ENCODE measurements around the gene DYNLT4. TPM values are rescaled to one million over a fixed set of nuclear protein-coding genes. Genes with fewer than 3 reads are reported as not detected.

DYNLT4 gene, protein sequence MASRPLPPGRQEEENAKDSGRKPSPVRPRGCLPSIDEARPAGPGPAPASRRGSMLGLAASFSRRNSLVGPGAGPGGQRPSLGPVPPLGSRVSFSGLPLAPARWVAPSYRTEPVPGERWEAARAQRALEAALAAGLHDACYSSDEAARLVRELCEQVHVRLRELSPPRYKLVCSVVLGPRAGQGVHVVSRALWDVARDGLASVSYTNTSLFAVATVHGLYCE
- total RNA-seq, result under 1 TPM; 0.62 to 0.67 TPM

DNA sequence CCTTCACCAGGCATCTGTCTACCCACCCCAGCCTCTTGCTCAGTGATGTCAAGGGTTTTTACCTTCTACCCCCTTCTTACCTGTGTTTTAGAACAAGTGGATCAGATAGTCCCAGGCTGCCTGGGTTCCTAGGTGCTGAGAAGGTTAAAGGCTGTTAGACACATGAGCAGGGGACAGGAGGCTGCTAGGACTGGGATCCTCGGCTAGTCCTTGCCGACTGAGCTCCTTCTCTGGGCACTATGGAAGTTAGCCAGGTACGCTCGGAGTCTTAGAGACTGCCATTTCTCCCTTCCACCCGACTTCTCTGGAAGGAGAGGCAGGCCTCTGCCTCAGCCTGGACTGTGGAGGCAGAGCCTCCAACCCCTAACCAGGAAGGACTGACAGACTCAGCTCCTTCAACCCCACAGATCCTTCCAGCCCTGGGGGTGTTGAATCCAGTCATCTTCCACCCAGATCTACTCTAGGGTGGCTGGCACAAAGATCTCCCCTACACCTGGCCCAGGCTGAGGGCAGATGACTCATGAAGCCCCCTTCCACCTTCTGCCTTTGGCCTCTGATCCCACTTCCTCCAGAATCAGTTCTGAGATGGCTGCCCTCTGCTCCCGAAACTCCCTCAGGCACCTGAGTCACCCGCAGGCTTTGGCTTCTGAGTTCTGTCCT, at the start of gene DYNLT4:
Gene DYNLT4, minus strand, starts transcription at position 648 of the 660 bp plus-strand sequence. CDS start 683 bp downstream, outside the sequence.
- Mint-ChIP-seq H3K27me3 (ENCODE audit: low read depth) (no peaks in the 10 kb centered on the region), H3K4me3 (peak within 1 kb of the TSS; percentile 76), H3K27ac (peak within 1 kb of the TSS; percentile 100), H3K9me3 (no peaks in the 10 kb centered on the region), H3K36me3 (ENCODE audit: low read depth) (peaks cover 54% of the 10 kb centered on the region), H3K4me1 (ENCODE audit: low read depth) (peaks cover 93% of the 10 kb centered on the region)
- intact Hi-C loops (cut with micrococcal nuclease), result loop anchor here (1.0 to 10.0 kb wide), 4 partner anchors 68 to 880 kb away; partner anchors contain the start of genes GPBP1L1, KIF2C, NASP and RNU5D-1
- no peak for DNase-seq
- CTCF ChIA-PET, result interaction anchor here (0.7 to 1.0 kb wide), 3 partner anchors 12 to 17 kb away, joined by 3 to 6 read pairs (median 5); no protein-coding TSS in a partner anchor

DNA sequence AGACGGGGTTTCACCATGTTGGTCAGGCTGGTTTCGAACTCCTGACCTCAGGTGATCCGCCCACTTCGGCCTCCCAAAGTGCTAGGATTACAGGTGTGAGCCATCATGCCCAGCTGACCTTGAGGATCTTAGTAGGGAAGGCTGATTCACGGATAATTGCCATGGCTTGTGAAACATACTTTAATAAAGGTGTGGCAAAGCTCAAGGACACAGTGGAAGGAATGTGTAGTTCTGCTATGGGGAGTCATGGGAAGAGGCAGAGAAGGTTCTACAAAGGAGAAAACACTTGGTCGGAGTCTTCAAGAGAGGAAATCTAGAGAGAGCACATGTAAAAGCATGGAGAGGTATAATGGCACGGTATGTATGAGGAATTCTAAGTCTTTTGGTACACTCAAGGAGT, 48.6 kb upstream of the DYNLT4 start:
- Mint-ChIP-seq H3K36me3 (ENCODE audit: low read depth) (peaks cover 27% of the 10 kb centered on the region), H3K4me3 (no peak overlapping the region), H3K27ac (no peak overlapping the region), H3K9me3 (no peaks in the 10 kb centered on the region), H3K27me3 (ENCODE audit: low read depth) (no peaks in the 10 kb centered on the region), H3K4me1 (ENCODE audit: low read depth) (no peaks in the 10 kb centered on the region)
- DNase-seq, result no peak
- intact Hi-C loops (cut with micrococcal nuclease), result no loop called here
- CTCF ChIA-PET, result no interaction called here

DNA sequence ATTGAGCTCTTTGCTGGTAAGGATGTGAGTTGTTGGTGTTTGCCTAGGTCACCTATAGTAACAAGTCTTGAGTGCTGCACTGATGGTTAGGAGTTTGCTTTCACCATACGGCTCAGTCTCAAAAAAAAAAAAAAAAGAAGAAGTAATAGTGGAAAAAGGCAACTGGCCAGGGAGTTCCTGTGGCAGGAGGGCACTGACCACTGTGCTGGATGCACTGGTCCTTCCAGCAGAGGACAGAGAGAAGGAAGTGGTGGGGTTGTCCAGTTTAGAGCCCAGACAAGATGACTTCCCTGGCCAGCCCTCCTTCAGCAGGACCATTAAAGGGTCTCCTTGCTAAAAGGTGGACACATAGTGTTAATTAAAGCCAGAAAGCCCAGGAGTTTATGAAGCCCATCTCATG, 47.8 kb upstream of the DYNLT4 start:
- DNase-seq, result no peak
- intact Hi-C loops (cut with micrococcal nuclease), result no loop called here
- no peaks in the 10 kb centered on the region for H3K27me3 Mint-ChIP-seq (ENCODE audit: low read depth)
- CTCF ChIA-PET, result interaction anchor here (0.6 kb wide), 1 partner anchor 123 kb away, joined by 5 read pairs; no protein-coding TSS in a partner anchor
- peaks cover 35% of the 10 kb centered on the region for H3K36me3 Mint-ChIP-seq (ENCODE audit: low read depth)
- H3K4me1 Mint-ChIP-seq (ENCODE audit: low read depth), result peaks cover 4% of the 10 kb centered on the region
- H3K27ac Mint-ChIP-seq, result no peak overlapping the region
- H3K9me3 Mint-ChIP-seq, result no peaks in the 10 kb centered on the region
- H3K4me3 Mint-ChIP-seq, result no peak overlapping the region

DNA sequence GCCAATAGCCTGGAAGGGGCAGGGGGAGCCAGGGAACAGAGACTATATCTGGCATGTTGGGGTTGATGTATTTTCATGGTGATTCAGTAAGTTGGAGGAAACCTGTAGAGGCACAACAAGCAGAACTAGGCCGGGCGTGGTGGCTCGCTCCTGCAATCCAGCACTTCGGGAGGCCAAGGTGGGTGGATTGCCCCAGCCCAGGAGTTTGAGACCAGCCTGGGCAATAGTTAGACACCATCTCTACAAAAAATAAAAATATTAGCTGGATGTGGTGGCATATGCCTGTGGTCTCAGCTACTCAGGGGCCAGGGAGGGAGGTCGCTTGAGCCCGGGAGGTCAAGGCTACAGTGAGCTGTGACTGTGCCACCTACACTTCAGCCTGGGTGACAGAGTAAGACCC, 46.0 kb upstream of the DYNLT4 start:
- no peaks in the 10 kb centered on the region for H3K27me3 Mint-ChIP-seq (ENCODE audit: low read depth)

DNA sequence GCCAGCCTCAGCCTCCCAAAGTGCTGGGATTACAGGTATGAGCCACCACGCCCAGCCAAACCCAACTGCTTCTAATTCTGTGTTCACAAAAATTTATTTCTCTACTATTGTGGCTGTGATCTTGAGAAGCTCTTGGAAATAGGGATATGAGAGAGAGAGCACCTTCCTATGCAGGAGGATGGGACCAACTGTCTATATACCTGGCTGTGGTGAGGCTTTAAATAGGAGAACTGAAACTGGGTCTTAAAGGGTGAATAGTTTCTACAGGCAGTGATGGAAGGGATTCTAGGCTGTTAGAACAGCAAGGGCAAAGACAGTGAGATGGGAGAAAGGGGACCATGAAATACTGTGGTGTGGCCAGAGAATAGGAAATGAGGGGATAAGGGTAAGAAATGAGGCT, 44.2 kb upstream of the DYNLT4 start:
- intact Hi-C loops (cut with micrococcal nuclease), result no loop called here
- no peak for DNase-seq
- no peak overlapping the region for H3K4me3 Mint-ChIP-seq
- no peak overlapping the region for H3K27ac Mint-ChIP-seq
- CTCF ChIA-PET, result no interaction called here
- H3K9me3 Mint-ChIP-seq, result no peaks in the 10 kb centered on the region
- no peaks in the 10 kb centered on the region for H3K27me3 Mint-ChIP-seq (ENCODE audit: low read depth)
- H3K36me3 Mint-ChIP-seq (ENCODE audit: low read depth), result peaks cover 38% of the 10 kb centered on the region
- peaks cover 14% of the 10 kb centered on the region for H3K4me1 Mint-ChIP-seq (ENCODE audit: low read depth)

More for the DNA sequence above, 46.0 kb upstream of the DYNLT4 start:
- CTCF ChIA-PET, result interaction anchor here (0.6 kb wide), 1 partner anchor 739 kb away, joined by 3 read pairs; no protein-coding TSS in a partner anchor
- peaks cover 46% of the 10 kb centered on the region for H3K36me3 Mint-ChIP-seq (ENCODE audit: low read depth)
- no peak overlapping the region for H3K4me3 Mint-ChIP-seq
- H3K9me3 Mint-ChIP-seq, result no peaks in the 10 kb centered on the region
- intact Hi-C loops (cut with micrococcal nuclease), result no loop called here
- no peak for DNase-seq
- H3K27ac Mint-ChIP-seq, result no peak overlapping the region
- peaks cover 14% of the 10 kb centered on the region for H3K4me1 Mint-ChIP-seq (ENCODE audit: low read depth)

DNA sequence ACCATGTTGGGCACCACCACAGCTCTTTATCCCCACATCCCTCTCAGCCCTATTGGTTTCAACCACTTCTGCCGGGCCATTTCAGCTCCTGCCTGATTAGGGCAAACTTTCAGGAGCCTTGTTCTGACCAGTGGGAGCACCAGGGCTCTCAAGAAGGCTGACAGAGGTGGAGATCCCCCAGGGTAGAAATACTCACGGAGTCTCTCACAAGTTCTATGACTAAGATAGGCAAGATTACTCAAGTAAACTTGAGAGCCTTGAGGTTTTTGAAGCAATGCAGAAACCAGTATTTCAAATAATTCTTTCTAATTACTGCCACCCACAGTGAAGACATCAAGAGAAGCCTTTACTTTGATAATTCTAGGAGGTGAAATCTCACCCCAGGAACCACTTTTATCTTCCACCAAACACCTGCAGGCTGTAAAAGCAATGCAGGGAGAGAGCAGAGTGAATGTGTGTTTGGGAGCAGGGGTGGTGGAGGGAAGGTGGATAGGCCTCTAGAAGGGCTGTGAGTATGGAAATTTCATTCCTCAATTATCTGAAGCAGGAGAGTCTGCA, 42.5 kb upstream of the DYNLT4 start:
- CTCF ChIA-PET, result interaction anchor here (0.5 to 1.6 kb wide), 5 partner anchors 13 to 312 kb away, joined by 3 to 5 read pairs (median 4); no protein-coding TSS in a partner anchor
- Mint-ChIP-seq H3K27ac (peak overlapping the region; percentile 47), H3K27me3 (ENCODE audit: low read depth) (no peaks in the 10 kb centered on the region), H3K9me3 (peaks cover 2% of the 10 kb centered on the region), H3K4me3 (no peak overlapping the region), H3K36me3 (ENCODE audit: low read depth) (peaks cover 40% of the 10 kb centered on the region), H3K4me1 (ENCODE audit: low read depth) (peaks cover 14% of the 10 kb centered on the region)
- DNase-seq, result peak; percentile 46
- intact Hi-C loops (cut with micrococcal nuclease), result no loop called here

DNA sequence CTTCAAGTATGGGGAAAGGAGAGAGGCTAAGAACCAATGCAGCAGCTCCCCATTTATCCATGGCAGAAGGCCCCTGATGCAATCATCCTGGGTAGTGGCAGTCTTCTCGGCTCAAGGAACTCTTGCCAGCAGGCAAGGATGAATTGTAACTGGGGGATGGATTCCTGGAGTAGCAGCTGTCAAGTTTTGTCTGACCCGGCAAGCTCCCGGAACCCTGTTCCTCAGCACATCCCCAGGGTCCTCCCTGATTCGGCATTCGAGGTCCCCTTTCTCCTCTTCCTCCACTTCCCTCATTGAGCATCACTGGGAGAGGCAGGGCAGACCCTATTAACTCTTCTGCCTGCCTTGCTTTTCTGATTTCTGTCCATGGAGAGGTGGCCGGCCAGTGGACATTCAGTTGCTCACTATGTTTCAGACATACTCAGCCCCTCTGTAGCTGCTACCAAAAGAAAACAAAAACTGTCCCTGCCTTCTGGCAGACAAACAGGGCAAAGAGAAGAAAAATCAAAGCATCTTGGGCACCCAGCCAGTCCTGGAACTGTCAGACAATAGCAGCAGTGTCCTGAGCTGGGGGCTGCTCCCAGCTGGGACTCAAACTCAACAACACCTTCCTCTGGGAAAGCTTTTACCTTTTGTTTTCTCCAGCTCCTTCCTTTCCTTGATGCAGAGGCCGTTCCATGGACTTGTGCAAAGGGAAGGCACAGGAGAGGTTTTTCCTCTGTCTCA, 41.5 kb upstream of the DYNLT4 start:
- DNase-seq, result no peak
- Mint-ChIP-seq H3K4me1 (ENCODE audit: low read depth) (peaks cover 14% of the 10 kb centered on the region), H3K27ac (peak overlapping the region; percentile 13), H3K27me3 (ENCODE audit: low read depth) (peaks cover 3% of the 10 kb centered on the region), H3K9me3 (peaks cover 2% of the 10 kb centered on the region), H3K4me3 (no peak overlapping the region), H3K36me3 (ENCODE audit: low read depth) (peaks cover 39% of the 10 kb centered on the region)
- CTCF ChIA-PET, result interaction anchor here (0.6 to 1.2 kb wide), 3 partner anchors 12 to 34 kb away, joined by 4 to 7 read pairs (median 5); no protein-coding TSS in a partner anchor
- intact Hi-C loops (cut with micrococcal nuclease), result no loop called here

DNA sequence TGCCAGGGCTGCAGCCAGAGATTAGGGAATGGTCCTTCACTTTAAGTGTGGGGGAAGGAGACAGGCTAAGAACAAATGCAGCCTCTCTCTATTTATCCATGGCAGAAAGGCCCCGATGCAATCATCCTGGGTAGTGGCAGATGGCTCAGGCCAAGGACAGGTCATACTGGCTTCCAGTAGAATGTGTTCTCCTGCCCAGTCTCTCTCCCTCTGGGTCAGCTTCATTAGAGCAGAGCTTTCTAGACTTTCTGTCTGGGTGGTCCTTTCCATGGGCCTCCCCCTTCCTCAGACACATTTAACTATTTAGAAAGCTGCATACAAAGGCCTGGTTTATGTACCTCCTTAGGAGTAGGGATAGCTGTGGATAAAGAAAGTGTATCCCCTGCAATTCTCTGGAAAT, 40.7 kb upstream of the DYNLT4 start:
- peaks cover 14% of the 10 kb centered on the region for H3K4me1 Mint-ChIP-seq (ENCODE audit: low read depth)
- H3K27me3 Mint-ChIP-seq (ENCODE audit: low read depth), result peaks cover 3% of the 10 kb centered on the region
- H3K27ac Mint-ChIP-seq, result no peak overlapping the region
- CTCF ChIA-PET, result interaction anchor here (0.7 to 1.2 kb wide), 2 partner anchors 11 to 48 kb away, joined by 3 to 7 read pairs; partner anchors contain the start of gene PLK3
- no peak overlapping the region for H3K4me3 Mint-ChIP-seq
- DNase-seq, result no peak
- H3K9me3 Mint-ChIP-seq, result peaks cover 2% of the 10 kb centered on the region
- intact Hi-C loops (cut with micrococcal nuclease), result no loop called here
- H3K36me3 Mint-ChIP-seq (ENCODE audit: low read depth), result peaks cover 33% of the 10 kb centered on the region

DNA sequence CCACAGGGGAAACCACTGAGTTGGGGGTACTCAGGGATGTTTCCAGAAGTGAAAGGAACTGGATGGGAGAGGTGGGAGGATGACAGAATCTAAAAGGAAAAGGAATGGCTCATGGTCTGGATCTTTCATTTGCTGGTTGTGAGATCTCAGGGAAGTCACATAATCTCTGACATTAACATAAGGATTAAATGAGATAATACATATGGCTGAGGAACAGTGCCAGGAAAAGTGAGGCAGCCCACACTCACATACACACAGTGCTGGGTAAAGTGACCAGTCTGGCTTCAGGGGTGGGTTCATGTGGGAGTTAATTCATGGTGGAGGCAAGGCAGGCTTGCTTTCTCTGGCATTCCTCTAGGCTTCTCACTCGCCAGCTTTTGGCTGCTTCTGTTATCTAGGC, 39.8 kb upstream of the DYNLT4 start:
- H3K9me3 Mint-ChIP-seq, result peaks cover 2% of the 10 kb centered on the region
- intact Hi-C loops (cut with micrococcal nuclease), result no loop called here
- H3K4me1 Mint-ChIP-seq (ENCODE audit: low read depth), result peaks cover 19% of the 10 kb centered on the region
- no peak overlapping the region for H3K4me3 Mint-ChIP-seq
- DNase-seq, result no peak
- H3K27ac Mint-ChIP-seq, result no peak overlapping the region
- CTCF ChIA-PET, result no interaction called here
- H3K27me3 Mint-ChIP-seq (ENCODE audit: low read depth), result peaks cover 10% of the 10 kb centered on the region
- H3K36me3 Mint-ChIP-seq (ENCODE audit: low read depth), result peaks cover 31% of the 10 kb centered on the region

DNA sequence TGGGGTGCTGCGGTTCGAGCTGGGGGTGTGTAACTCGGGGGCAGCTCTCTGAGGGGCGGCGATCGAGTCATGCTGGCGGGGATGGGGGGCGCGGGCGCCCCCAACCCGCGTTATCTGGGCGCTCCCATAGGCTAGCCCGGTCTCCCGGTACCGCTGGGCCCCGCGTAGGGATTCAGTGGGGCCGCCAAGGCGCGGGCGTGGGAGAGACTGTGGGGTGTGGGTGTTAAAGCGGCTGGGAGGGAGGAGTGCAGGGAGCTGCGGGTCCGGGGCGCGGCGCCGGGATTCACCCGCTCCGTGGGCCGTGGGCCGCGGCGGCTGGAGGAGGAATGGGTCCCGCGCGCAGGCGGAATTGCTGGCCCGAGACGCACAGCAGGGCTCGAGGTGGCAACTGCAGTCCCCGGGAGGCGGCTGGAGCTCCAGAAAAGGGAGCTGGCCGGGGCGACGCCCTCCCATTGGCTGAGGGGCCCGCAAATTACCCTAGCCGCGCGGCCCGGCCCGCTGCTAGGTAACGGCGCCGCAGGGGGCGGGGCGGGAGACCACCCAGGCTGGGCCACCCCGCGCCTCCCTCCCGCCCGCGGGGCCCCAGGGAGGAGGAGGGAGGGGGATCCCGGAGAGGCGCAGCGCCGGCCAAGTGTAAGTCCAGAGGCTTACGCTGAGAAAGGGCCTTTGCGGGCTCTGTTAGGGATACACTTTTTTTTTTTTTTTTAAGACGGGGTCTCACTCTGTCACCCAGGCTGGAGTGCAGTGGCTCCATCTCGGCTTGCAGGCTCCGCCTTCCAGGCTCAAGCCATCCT, 35.9 kb upstream of the DYNLT4 start, which contains the start of gene PTCH2:
Gene PTCH2, minus strand, starts transcription at position 392 of the 794 bp plus-strand sequence. Its CDS starts 321 bp downstream, at position 71.
- H3K36me3 Mint-ChIP-seq (ENCODE audit: low read depth), result peaks cover 9% of the 10 kb centered on the region
- no peak within 1 kb of the TSS for H3K27ac Mint-ChIP-seq
- intact Hi-C loops (cut with micrococcal nuclease), result no loop called here
- H3K9me3 Mint-ChIP-seq, result peaks cover 2% of the 10 kb centered on the region
- H3K4me1 Mint-ChIP-seq (ENCODE audit: low read depth), result peaks cover 4% of the 10 kb centered on the region
- DNase-seq, result peak; percentile 26
- CTCF ChIA-PET, result no interaction called here
- H3K27me3 Mint-ChIP-seq (ENCODE audit: low read depth), result peaks cover 28% of the 10 kb centered on the region
- H3K4me3 Mint-ChIP-seq, result peak within 1 kb of the TSS; percentile 9

DNA sequence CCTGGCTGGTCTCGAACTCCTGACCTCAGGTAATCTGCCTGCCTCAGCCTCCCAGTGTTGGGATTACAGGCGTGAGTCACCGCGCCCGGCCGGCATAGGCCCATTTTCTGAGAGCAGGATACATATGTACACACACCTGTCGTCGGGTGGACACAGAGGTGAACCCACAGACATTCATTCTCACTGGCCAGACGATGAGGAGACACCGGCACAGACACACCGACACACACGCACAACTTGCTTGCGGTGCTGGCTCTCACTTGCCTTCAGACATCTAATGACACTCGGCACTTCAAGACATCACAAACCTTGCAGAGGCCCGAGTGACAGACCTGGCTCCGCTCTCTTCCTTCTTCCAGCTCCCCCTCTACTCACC, 35.3 kb upstream of the DYNLT4 start:
- peaks cover 2% of the 10 kb centered on the region for H3K9me3 Mint-ChIP-seq
- no peak overlapping the region for H3K4me3 Mint-ChIP-seq
- H3K4me1 Mint-ChIP-seq (ENCODE audit: low read depth), result peaks cover 4% of the 10 kb centered on the region
- peaks cover 9% of the 10 kb centered on the region for H3K36me3 Mint-ChIP-seq (ENCODE audit: low read depth)
- no peak for DNase-seq
- intact Hi-C loops (cut with micrococcal nuclease), result no loop called here
- peaks cover 28% of the 10 kb centered on the region for H3K27me3 Mint-ChIP-seq (ENCODE audit: low read depth)
- H3K27ac Mint-ChIP-seq, result no peak overlapping the region
- CTCF ChIA-PET, result no interaction called here

All from activated naive CD4-positive, alpha-beta T cell treated with anti-CD3 and anti-CD28 coated beads for 36 hours (primary cell).